Measurements from ENCODE around the gene PLEKHA6.

The PLEKHA6 gene

DNA sequence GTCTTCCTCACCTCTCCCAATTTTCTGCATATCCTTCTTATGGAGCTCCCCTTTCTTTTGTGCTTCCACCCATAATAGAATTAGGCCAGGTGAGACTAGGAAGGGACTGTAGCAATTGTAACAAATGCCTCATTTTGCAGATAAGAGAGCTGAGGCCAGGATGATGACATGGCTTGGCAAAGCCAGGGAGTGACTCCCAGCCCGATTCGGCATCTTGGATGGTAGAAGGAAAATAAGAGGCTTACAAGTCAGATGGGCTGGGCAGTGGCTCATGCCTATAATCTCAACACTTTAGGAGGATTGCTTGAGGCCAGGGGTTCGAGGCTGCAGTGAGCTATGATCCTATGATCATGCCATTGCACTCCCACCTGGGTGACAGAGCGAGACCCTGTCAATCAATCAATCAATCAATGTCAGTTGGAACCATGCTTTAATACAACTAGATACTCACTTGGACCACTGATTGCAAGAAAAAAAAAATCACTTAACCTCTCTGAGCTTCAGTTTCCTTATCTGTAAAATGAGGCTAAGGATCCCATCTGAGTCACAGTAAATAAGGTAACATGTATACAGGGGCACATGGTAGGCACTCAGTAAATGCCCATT, 51.6 kb downstream of the PLEKHA6 start:
- no peak for DNase-seq

DNA sequence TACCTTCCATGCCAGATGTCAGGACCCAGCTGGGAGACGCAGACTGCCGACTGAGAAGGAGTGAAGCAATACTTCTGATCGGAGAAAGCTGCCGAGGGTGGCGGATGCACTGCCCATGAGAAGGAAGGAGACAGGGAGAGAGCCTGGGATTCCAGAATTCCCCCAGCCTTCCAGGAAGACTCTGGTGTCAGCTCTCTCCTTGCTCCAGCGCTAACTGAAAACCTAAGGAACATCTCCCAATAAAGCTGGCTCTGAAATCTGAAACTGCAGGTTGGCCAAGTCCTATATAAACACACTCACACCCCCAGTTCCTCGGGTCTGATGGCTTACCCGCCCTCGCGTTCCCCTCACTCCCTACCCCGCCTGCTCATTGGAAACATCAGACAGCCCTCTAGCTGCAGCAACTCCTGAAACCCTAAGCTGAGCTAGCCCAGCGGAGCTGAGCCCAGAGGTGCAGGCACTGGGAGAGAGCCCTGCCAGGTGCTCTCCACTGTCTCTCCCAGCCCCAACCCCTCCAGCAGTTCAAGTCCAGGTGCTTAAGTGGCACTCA, 52.3 kb downstream of the PLEKHA6 start:
- DNase-seq: no peak

DNA sequence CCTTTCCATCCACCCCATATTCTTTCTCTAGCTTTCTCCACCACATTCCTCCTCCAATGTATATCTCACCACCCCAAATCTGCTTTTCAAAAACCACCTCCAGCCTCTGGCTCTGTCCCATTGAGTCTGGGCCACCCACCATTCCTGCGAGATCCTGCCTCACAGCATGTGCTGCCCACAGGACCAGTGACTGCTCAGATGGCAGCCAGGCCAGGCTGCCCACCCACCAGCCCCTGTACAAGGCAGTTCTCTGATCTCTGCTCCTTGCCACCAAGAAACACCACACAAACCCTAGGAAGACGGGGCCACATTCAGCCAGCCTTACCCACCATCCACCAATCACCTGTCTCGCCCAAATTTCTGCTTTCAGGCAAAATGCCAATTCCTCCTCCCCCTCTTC, 53.7 kb downstream of the PLEKHA6 start:
- DNase-seq: no peak

DNA sequence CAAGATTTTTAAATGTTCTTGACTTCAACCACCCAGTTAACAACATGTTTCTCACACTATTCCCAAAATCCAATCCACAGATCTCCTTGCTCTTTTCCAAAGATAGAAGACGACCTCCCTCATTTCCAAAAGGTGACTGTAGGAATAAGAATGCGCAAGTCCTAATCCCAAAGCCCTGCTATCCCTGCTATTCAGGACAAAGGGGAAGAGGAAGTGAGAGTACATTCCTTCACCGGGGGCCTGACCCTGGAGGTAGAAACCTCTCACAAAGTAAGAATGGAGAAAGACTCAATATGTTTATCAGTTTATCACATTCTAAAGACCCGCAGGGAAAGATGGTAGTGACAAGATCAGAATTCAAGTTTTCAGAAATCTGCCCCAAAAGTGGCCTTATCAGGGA, 55.7 kb downstream of the PLEKHA6 start:
- DNase-seq: no peak

DNA sequence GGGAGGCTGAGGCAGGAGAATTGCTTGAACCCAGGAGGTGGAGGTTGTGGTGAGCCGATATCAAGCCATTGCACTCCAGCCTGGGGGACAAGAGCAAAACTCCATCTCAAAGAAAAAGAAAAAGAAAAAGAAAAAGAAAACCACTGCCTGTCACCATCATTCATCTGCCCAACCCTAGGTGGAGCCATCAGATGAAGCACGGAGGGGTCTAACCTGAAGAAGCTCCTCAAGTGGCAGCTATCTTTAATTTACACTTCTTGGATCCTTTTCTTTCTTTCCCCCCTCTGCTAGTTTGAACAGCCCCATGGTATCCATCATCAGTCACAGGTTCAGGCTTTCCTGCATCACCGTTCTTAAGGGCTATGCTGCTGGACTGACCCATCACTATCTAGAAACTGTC, 57.0 kb downstream of the PLEKHA6 start:
- no peak for DNase-seq

DNA sequence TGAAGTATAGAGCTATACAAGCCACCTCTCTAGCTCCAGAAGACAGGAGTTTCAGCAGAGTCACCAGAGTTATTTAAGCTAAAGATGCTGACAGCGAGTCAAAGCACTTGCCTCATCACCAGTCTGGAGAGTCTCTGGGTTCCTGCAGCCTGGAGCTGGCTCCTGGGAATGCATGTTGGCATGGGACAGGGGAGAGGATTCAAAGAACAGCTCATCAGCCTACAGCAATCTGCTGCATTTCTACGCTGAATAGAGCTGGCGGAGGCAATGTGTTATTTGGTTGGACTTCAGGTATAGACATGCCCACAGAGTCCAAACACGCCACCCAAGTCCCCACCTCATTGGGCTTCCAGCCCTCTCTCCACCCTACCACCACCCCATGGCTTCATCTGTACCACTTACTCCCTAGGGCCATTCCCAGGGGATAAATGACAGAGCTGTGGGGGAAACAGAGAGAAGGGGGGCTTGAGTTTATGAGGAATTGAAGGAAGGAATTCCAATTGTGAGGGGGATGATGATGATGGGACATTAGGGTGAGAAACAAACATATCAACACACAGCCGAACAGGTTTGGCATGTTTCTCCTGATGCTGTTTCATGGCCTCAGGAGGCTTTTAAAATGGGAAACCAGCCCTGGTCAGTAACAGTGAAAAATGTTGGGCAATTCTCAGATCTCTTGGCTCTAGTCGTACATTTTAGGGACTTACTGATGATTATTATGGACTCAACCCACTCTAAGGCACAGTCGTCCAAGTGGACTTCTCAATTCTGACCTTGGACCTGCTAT, 58.4 kb downstream of the PLEKHA6 start:
- DNase-seq: no peak

DNA sequence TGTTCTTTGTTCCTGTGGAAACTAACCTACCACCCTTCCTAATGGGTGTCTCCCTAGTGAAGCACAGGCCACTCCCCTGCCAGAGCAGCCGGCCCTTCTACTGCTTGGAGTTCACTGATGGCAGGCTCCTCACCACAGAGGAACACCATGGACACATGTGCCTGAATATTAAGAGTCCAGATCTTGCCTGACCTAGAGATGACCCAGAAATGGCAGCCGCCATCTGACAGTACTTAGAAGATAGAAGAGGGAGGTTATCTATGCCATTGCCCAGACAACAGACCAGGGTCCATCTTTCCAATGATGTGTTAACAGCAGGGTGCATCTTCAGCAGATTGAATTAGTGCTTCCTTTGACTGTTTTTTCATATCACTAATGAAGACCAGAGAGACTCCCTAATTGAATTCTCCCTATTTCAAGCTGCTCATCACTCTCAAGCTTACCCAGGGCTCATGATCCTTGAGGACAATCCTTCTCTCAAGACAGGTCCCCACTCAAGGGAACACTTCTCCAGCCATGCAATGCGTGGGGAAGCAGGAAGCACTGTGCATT, 59.8 kb downstream of the PLEKHA6 start:
- no peak for DNase-seq

DNA sequence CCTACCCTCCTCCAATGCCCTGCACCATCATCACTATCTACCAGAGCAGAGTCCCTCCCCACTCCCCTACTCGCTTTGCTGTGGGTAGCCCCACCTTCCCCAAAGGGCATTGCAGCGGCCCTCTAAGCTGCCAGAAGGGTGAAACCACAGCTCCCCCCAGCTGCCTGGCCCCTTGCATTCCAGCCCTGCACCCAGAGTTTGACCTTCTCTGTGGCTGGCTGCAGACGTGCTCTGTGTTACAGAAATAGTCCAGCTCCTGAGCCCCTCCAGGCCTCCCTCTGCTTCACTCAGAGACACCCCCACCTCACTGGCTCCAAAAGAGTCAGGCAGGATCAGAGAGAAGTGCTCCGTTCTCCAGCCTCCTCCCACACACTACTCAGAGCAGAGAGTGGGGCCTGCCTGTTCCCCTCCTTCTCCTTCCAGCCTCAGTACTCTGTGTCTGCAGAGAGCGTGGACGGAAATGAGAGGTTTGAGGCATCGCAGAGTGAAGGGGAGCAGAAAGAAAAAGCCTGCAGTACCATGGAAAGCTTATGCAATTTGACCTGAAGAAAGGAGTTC, 63.2 kb downstream of the PLEKHA6 start:
- DNase-seq: no peak

DNA sequence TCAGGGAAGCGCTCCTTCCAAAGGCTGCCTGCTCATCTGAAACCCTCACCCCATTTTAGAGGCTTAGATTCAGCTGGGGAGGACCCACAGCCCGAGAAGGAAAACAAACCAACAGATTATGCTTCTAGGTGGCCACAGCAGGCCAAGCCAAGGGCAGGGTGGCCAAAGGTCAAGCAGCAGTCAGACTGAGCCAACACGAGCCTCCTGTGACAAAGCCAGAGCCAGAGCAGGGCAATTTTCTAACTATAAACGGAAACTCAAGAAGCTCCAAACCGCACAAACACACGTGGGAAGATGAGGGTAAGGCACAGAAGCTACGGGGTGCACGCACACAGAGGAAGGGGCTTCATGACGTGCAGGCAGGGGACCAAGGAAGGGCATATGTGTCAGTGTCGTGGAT, 64.1 kb downstream of the PLEKHA6 start:
- no peak for DNase-seq

DNA sequence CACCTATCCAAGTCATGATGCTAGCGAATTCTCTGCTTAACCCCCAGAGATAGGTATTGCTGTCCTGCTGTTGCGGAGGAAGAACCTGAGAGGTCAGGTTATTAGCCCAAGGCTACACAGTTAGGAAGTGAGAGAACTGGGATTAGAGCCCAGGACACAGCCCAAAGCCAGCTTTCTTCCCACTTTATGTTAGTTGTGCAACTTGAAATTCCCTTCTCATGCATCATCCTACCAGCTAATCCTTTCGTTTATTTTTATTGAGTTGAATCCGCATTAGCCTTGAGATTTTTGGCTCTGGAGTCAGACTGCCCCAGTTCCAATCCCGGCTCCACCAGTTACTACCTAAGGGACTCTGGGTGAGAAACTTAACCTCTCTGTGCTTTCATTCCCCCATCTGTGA, 65.4 kb downstream of the PLEKHA6 start:
- no peak for DNase-seq

DNA sequence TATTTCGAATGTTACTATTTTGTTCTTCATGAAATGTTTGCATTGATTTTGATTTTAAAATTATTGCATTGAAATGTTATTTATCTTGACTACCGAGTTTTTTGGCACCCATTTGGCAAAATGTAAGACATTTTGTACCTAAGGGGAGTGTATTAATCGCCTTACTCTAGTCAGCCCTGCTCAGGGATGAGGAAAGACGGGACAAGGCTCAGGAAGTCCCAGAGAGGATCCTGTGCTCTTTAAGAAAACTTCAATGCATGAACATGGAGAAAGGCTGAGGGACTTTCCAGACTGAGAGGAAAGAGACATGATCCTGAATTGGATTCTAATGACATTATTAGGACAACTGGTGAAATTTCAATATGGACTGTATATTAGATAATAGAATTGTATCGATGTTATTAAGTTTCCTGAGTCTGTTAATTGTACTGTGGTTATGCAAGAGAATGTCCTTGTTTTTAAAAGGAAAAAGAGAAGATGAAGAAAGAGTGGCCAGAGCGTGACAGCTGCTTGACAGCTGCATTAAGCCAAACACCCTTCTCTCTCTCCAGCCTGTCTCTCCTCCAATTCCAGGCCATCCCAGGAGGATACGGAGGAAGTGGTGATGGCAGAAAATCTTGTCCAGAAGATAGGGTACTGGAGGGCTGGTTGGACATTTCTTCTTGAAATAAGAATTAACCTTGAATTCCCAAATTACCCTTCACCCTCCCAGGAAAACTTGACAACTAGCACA, 66.0 kb downstream of the PLEKHA6 start:
- DNase-seq: no peak

DNA sequence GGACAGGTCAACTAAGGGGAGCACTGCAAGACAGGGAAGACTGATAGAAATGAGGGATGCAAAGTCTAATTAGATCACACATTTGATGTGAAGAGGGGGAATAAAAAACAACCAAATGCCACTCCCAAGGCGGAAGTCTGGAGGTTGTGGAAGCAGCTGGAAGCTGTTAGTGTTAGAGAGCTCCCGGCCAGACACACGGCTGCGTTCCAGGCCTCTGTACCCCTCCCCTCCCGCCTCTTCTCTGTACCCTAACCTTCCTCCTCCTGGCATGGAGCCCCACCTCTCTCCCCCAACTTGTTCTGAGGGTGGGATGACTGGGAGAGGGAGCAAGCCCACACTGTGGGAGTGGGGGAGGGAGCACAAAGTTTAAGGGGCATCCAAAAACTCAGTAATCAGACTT, 67.0 kb downstream of the PLEKHA6 start:
- DNase-seq: no peak

DNA sequence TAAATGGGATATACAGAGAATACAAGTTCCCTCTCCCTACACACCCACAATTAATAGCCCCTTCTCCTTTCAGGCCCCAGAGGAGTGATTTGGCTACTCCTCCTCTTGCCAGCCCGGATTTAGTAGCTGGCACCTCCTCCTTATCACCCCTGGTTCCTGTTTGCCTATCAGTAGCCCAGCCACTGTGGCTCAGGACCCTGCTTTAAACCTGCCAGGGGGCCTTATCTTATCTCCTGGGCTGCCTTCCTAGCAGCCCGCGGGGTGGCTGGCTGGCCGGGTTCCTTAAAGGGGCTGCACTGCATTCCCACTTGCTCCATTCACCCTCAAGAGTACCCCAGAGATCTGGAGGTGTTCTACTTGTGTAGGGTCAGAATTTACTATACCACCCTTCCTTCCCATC, 70.4 kb downstream of the PLEKHA6 start:
- DNase-seq: no peak

DNA sequence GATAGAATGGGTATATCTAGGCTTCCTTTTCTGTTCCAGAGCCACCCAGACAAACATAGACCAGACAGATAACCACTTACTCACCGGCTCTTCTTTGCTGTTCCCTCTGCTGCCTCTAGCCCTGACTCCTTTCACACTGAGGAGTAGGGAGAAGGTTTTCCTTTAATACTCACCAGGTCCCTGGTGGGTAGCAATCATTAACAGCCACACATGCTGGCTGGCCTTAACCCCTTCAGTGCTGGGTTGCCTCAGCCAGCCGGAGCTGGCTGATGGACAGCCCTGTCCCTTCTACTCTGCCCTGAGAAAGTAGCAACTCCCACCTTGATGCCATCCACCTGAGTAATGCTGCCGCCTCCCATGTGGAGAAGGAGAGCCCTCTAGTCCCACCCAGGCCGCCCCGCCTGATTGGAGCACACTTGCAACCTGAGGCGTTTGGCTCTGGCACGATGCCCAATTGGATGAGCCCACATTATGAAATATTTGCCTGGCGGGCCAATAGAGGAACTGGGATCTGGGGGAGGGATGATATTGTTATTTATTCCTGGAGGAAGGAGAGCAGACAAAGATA, 71.6 kb downstream of the PLEKHA6 start:
- DNase-seq: no peak

DNA sequence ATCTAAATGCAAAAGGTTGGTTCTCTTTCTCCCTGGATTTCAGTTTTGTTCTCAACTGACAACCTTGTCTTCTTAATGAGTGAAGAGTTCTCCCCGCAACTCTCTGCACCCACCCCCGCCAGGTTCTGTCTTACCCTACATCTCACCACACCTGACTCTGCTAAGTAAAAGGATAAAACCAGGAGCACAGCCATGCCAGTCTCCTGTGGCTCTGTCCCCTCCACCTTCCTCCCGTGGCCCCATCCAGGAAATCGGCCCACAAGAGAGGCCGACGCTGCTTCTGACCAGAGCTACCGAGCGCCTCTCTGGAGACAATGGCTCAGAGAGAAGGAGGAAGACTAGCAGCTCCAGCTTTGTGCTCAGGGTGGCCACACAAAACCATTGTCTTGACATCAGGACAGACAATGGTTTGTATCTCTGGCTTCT, 72.2 kb downstream of the PLEKHA6 start:
- no peak for DNase-seq

DNA sequence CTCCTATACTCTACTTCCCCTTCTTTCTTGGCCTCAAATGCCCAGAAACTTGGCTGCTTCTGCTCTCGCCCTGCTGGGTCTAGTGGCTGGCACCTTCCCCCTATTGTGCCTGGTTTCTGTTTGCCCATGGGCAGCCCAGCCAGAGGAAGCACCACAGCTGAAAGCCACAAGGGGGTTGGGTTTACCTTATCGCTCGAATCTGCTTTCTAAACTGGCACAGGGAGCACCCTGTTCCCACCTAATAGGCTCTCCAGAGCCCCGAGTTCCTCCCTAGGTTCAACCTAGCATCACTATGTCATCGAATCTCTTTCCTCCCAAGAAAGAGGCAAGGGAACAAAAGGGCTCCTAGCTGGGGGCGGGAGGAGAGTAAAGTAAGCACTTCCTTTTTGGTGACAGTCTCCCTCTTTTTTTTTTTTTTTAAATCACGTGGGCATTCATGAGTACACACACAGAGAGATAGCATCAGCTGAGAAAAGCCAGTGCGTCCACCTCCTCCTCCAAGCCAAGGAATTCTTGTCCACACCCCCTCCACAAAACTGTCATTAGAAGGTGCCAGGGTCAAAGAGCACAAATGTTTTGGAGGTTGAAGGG, 72.8 kb downstream of the PLEKHA6 start:
- DNase-seq: no peak

DNA sequence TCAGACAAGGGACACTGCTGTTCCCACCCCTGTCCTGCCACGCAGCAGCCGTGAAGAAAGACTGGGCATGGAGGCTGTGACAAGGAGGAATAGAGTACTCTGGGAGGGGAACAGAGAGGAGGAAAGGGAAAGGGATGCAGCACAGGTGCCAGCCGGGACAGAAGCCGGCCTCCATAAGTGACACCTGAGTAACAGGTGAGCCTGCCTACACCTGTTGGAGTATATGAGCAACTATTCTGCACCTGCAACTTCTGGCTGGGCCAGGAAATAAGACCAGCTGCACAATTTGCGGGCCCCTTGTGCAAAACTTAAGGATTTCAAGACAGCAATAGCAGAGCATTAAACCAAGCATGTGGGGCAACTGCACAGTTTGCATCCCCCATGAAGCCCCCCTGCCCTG, 73.4 kb downstream of the PLEKHA6 start:
- DNase-seq: no peak

DNA sequence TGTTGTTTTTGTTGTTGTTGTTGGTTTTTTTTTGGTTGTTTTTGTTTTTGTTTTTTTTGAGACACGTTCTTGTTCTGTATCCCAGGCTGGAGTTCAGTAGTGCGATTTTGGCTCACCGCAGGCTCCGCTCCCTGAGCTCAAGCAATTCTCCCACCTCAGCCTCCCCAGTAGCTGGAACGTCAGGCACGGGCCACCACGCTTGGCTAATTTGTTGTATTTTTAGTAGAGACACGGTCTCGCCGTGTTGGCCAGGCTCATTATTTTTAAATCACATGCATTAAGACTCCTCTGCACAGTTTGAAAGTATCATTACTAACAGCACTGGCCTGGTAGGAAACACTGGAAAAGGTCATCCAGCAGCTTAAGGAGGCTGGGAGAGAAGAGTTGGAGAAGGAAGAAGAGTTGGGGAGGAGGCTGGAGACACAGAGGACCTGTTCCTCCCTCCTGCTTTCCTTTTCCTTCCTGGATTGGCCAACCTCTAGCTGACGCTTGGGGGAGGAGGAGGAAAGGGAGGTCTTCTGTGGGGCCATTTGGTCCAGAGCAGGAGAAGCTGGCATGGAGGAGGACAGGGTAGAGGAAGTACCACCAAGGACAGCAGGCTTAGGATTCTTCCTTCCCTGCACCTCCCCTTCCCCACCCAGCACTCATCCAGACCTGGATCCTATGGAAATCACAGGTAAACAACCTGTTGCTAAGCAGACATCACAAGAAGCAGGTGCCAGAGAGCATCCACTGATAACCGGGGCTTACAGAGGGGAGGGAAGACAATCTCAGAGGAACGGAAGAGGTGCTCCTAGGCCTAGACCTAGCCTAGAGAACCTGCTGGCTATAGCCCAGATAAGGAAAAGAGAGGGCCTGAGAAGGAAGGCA, 74.1 kb downstream of the PLEKHA6 start:
- DNase-seq: no peak

DNA sequence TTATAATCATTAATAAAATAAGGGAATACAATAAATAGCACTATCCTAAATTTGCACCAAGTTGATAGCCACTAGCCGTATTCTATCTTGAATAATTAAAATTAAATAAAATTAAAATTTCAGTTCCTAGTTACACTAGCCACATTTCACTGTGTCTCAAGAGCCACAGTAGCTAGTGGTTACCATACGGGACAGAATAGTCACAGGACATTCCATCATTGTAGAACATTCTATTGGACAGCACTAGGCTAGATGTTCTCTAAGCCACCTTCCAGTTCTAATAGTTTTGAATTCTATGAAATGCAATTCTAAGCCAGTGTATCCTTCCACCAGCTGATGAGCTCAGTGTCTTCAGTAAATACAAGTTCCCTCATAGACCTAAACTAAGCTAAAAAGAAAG, 74.8 kb downstream of the PLEKHA6 start:
- DNase-seq: no peak

DNA sequence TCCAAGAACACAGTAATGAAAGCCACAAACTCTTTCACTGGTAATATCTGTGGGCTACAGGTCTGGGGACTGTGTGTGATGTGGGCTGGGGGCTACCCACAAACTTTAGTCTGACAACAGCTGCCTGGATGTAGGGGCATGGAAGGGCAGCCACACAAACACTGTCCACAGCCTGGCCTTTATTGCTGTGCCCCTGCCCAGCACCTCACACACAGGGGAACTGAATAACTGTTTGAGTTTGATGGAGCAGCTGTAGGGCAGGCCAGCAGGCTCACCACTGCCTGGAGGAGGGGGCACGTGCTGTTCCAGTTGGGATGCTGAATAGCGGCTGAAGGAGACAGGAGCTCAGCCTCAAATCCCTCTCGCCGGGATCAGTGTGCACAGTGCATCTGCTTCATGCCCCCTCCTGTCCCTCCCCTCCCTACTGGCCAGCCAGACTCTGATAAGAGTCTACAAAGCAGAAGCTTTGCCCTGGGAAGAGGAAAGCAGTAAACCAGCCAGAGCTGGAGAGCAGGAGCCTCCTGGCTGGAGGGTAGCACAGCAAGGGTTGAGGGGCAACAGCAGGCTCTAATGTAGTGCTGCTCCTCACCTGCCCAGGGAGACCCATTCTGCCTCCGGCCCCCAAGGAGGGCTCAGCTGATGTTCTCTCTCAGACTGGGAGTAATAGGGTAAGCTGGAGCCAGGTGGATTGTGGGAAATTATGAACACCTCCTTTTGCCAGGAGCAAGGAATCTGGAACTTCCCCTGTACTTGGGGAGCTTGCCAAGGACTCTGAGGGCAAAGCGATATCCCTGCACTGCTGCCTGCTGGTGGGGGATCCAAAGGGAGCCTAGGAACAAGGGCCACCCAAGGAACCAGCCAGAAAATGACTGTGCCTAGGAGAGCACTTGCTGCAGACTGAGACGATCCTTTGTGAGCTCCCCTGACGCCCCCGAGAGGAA, 75.7 kb downstream of the PLEKHA6 start:
- no peak for DNase-seq

Data from stimulated activated naive CD4-positive, alpha-beta T cell treated with Interleukin-2 at 50 U/mL for 16 hours (primary cell).